HEK293T (cell line): ENCODE measurements around the gene BANF1.
A peak's percentile ranks its signal among the peaks of the same experiment; 100 is the strongest.

Experiments used
- CTCF ChIA-PET: fragments of 350-600 bp; formaldehyde crosslinking; extraction: SDS; loops from one replicate; lab custom pipeline; 2021; ENCODE audit warnings: antibody characterized with exemption, inconsistent platforms; lab: Yijun Ruan, JAX
- POLR2A ChIA-PET: fragments of 350-600 bp; formaldehyde crosslinking; extraction: SDS; loops from one replicate; lab custom pipeline; 2020; ENCODE audit warnings: antibody characterized with exemption, inconsistent platforms; lab: Yijun Ruan, JAX
- DNase-seq: peaks from one replicate; pipeline ENCODE4 v3.0.0; 2012; ENCODE audit warnings: mixed read lengths; ENCODE audit errors: extremely low spot score
- ARNT ChIP-seq: fragments of 450-650 bp; IDR thresholded peaks from 2 replicates; pipeline ENCODE4 v1.6.1; 2017; ENCODE audit warnings: mild to moderate bottlenecking
- BHLHE40 ChIP-seq: fragments of 450-650 bp; IDR thresholded peaks from 2 replicates; pipeline ENCODE4 v1.6.1; 2016; ENCODE audit warnings: mild to moderate bottlenecking, moderate library complexity, borderline replicate concordance
- CTBP1 ChIP-seq: fragments of 450-650 bp; IDR thresholded peaks from 2 replicates; pipeline ENCODE4 v1.6.1; 2016; ENCODE audit warnings: borderline replicate concordance
- ELF4 ChIP-seq: fragments of 450-650 bp; IDR thresholded peaks from 2 replicates; pipeline ENCODE4 v1.6.1; 2017; ENCODE audit warnings: antibody characterized with exemption
- FOXA1 ChIP-seq: fragments of 450-650 bp; IDR thresholded peaks from 2 replicates; pipeline ENCODE4 v1.6.1; 2016; ENCODE audit warnings: mild to moderate bottlenecking
- FOXK2 ChIP-seq: fragments of 450-650 bp; IDR thresholded peaks from 2 replicates; pipeline ENCODE4 v1.6.1; 2016; ENCODE audit warnings: mild to moderate bottlenecking
- FOXM1 ChIP-seq: fragments of 450-650 bp; IDR thresholded peaks from 2 replicates; pipeline ENCODE4 v1.6.1; 2017; ENCODE audit warnings: mild to moderate bottlenecking, borderline replicate concordance
- HDGF ChIP-seq: fragments of 450-650 bp; IDR thresholded peaks from 2 replicates; pipeline ENCODE4 v1.6.1; 2017; ENCODE audit warnings: antibody characterized with exemption, borderline replicate concordance
- L3MBTL2 ChIP-seq: fragments of 450-650 bp; conservative IDR thresholded peaks from 2 replicates; pipeline ENCODE4 v1.6.1; 2016; ENCODE audit warnings: mild to moderate bottlenecking
- LEF1 ChIP-seq: fragments of 450-650 bp; IDR thresholded peaks from 2 replicates; pipeline ENCODE4 v1.6.1; 2017; ENCODE audit warnings: mild to moderate bottlenecking, borderline replicate concordance
- NFRKB ChIP-seq: fragments of 450-650 bp; IDR thresholded peaks from 2 replicates; pipeline ENCODE4 v1.6.1; 2016; ENCODE audit warnings: mild to moderate bottlenecking, moderate library complexity
- SP1 ChIP-seq: fragments of 450-650 bp; IDR thresholded peaks from 2 replicates; pipeline ENCODE4 v1.6.1; 2017
- SUZ12 ChIP-seq: fragments of 450-650 bp; IDR thresholded peaks from 2 replicates; pipeline ENCODE4 v1.6.1; 2016; ENCODE audit warnings: mild to moderate bottlenecking
- TARDBP ChIP-seq: fragments of 450-650 bp; IDR thresholded peaks from 2 replicates; pipeline ENCODE4 v1.6.1; 2016
- ZNF384 ChIP-seq: fragments of 450-650 bp; IDR thresholded peaks from 2 replicates; pipeline ENCODE4 v1.6.1; 2016
- TF ChIP-seq, protein P1 (sequence below): fragments of 450-650 bp; IDR thresholded peaks from 2 replicates; pipeline ENCODE4 v1.6.1; 2016

BANF1 gene

DNA sequence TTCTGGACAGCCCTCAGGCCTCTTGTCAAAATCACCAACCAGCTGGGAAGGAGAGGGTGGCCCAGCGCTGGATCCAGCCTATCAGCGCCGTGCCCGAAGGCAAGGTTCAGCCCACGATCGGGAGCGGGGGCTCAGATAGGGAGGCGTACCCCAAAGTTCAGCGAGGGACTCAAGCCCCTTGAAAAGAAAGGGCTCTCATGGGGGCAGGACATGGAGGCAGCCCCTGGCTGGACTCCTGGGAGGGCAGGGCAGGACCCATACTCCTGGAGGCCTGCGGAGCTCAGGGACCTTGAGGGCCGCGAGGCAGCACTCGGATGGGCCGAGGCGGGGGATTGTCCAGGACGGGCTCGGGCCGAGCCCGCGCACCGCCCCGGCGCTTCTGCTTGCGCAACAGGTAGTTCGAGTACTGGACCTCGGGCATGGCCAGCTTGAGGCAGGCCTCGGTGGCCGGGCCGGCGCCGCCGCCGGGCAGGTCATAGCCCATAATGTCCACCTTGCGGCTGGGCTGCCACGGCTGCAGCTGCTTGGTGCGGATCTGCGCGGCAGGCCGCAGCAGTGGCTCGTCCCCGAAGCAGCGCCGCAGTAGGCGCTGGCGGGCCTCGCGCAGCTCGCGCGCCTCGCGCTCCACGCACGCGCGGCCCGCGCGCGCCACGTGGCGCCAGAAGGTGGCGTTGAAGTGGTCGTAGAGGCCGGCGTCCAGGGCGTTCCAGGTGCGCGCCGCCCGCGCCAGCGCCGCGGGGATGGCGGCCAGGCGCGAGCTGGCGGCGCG is 40.1 kb downstream of the BANF1 start:
- no peak for DNase-seq
- ChIA-PET POLR2A (interaction anchor here (1.5 kb wide), 1 partner anchor 40 kb away, joined by 3 read pairs; the partner anchor contains the start of gene BANF1), CTCF (interaction anchor here (0.5 kb wide), 1 partner anchor 683 kb away, joined by 3 read pairs; no protein-coding TSS in a partner anchor)
- no peak for TF ChIP-seq BHLHE40
- TF ChIP-seq HDGF: no peak
- TF ChIP-seq FOXM1: no peak
- TF ChIP-seq L3MBTL2: no peak
- no peak for TF ChIP-seq ELF4
- no peak for TF ChIP-seq SP1
- TF ChIP-seq CTBP1: no peak
- no peak for TF ChIP-seq NFRKB
- TF ChIP-seq LEF1: no peak
- TF ChIP-seq, protein P1, sequence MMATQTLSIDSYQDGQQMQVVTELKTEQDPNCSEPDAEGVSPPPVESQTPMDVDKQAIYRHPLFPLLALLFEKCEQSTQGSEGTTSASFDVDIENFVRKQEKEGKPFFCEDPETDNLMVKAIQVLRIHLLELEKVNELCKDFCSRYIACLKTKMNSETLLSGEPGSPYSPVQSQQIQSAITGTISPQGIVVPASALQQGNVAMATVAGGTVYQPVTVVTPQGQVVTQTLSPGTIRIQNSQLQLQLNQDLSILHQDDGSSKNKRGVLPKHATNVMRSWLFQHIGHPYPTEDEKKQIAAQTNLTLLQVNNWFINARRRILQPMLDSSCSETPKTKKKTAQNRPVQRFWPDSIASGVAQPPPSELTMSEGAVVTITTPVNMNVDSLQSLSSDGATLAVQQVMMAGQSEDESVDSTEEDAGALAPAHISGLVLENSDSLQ: no peak
- no peak for TF ChIP-seq SUZ12
- no peak for TF ChIP-seq ARNT
- no peak for TF ChIP-seq TARDBP
- TF ChIP-seq FOXA1: no peak
- TF ChIP-seq FOXK2: no peak

DNA sequence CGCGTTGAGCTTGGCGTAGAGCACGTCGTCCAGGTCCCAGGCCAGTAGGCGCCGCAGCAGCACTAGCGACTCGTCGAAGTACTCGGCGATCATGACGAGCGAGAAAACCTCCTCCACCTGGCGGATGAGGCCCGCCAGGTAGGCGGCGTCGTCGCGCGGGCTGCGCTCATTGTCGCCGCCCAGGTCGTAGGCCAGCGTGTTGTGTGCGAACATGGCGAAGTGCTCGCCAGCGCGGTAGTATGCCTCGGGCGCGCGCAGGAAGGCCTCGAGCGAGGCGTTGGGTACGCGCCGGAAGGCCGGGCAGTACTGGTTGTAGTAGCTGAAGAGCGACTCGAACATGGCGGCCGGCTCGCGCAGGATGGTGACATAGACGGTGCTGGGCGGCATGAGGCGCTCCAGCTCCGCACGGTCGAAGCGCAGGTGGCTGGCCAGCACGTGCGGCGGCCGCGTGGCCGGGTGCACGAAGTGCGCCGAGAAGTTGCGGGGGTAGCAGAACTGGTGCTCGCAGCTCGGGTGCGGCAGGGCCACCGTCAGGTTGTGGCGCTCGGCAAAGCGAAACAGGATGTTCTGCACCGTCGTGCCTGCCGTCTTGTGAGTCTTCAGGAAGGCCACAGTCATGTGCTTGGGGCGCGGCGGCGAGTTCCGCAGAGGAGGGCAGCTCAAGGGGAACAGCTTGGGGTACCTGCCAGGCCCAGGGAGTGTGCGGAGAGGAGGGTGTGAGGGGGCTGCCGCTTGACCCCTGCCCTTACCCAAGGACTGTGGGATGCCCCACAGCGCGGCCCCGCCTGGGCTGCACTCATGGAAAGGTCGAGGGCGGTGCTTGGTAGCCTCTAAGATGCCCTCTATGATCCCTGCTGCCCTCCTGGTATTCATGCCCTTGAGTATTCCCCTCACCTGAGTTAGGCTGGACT is 40.9 kb downstream of the BANF1 start:
- CTCF ChIA-PET: interaction anchor here (0.5 to 1.0 kb wide), 2 partner anchors 8 to 683 kb away, joined by 3 to 4 read pairs; no protein-coding TSS in a partner anchor
- no peak for TF ChIP-seq ARNT
- TF ChIP-seq L3MBTL2: no peak
- no peak for TF ChIP-seq NFRKB
- TF ChIP-seq TARDBP: no peak
- no peak for TF ChIP-seq SUZ12
- no peak for TF ChIP-seq ZNF384
- no peak for TF ChIP-seq SP1
- no peak for TF ChIP-seq FOXM1
- TF ChIP-seq, protein P1: no peak
- POLR2A ChIA-PET: interaction anchor here (0.9 to 1.5 kb wide), 2 partner anchors 9 to 41 kb away, joined by 3 read pairs; partner anchors contain the start of genes BANF1 and SF3B2
- DNase-seq: no peak

DNA sequence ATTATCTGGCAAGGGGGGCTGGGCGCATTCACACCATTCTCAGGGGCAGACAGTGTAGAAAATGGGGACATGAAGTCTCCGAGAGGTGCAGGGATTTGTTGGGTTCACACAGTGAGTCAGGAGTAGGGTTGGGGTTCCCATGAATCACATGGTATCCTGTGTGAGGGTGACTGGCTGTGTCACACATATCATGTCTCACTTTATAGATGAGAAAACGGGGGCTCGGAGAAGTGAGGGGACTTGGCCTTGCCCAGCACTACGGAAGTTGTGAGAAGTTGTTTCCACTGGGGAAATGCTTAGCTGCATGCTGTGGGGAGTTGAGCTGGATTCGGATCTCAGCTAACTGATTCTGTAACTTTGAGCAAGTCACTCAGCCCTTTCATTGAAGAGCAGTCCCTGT is 42.5 kb downstream of the BANF1 start:
- POLR2A ChIA-PET: interaction anchor here (0.8 to 1.3 kb wide), 3 partner anchors 23 to 154 kb away, joined by 3 to 5 read pairs (median 4); partner anchors contain the start of genes BANF1, CCDC85B and EIF1AD
- TF ChIP-seq FOXM1 (no peak), FOXK2 (no peak), LEF1 (no peak), ZNF384 (no peak), FOXA1 (no peak), ELF4 (no peak), HDGF (no peak)
- TF ChIP-seq, protein P1: no peak
- no peak for DNase-seq
- CTCF ChIA-PET: interaction anchor here (0.6 to 2.2 kb wide), 9 partner anchors 8 to 369 kb away, joined by 3 to 11 read pairs (median 6); partner anchors contain the start of genes FIBP and PACS1

DNA sequence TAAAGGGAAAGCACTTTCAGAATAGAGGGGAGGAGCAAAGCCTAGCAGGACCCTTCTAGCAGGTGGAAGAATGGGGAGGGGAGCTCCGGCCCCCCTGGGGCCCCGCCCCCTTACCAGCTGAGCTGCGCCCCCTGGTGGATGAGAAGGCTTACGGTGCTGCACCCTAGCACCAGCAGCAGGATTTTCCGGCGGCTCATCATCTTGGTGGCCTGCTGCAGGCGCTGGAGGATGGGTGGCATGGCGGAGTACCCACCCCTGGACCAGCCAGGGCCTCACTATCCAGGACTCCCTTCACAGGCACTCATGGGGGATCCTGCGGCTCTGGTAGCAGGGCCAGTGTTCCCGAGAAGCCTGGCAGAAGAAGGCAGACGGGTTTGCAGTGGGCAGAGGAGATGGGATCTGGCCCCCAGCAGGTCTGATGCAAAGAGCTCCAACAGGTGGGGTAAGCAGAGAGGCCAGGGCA is 42.9 kb downstream of the BANF1 start:
- TF ChIP-seq BHLHE40 (no peak), FOXM1 (peak; percentile 60; the same call in 1 of the 2 replicates), NFRKB (no peak)
- DNase-seq: peak; percentile 90
- ChIA-PET POLR2A (interaction anchor here (0.8 to 1.3 kb wide), 4 partner anchors 9 to 154 kb away, joined by 3 to 5 read pairs (median 4); partner anchors contain the start of genes BANF1, CCDC85B and EIF1AD), CTCF (interaction anchor here (0.6 to 2.2 kb wide), 10 partner anchors 9 to 157 kb away, joined by 3 to 11 read pairs (median 6); partner anchors contain the start of genes FIBP and PACS1)

DNA sequence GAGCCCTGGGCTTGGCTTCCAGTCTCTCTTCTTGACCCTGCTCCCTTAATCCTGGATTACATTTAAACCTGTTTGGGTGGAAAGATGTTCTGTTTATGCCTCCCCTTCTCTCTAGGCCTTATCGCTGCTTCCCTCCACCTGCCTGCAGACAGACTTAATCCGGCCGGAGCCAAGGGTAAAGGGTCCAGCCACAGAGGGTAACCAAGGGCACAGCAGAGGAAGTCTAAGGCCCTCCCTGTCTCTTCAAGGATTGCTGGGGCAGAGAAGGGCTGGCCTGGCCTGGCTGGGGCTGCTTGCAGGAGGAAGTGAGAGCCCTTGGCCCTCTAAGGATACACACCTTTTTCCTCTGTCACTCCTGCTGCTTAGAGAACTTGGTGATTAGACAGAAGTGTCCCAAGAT is 44.6 kb downstream of the BANF1 start:
- POLR2A ChIA-PET: no interaction called here

More for the DNA sequence above, 44.6 kb downstream of the BANF1 start:
- no peak for TF ChIP-seq CTBP1
- TF ChIP-seq BHLHE40: no peak
- TF ChIP-seq FOXK2: no peak
- TF ChIP-seq, protein P1: no peak
- no peak for TF ChIP-seq FOXM1
- no peak for TF ChIP-seq ZNF384
- TF ChIP-seq ELF4: no peak
- no peak for TF ChIP-seq SP1
- no peak for TF ChIP-seq FOXA1
- no peak for TF ChIP-seq NFRKB
- no peak for TF ChIP-seq HDGF
- no peak for TF ChIP-seq LEF1
- TF ChIP-seq SUZ12: no peak
- TF ChIP-seq L3MBTL2: no peak
- no peak for TF ChIP-seq TARDBP
- TF ChIP-seq ARNT: no peak
- CTCF ChIA-PET: interaction anchor here (1.6 to 2.2 kb wide), 2 partner anchors 24 kb away, joined by 5 to 11 read pairs; no protein-coding TSS in a partner anchor
- DNase-seq: no peak
